HG02588 (cell line): ENCODE results near the gene ABCB10.
"Not testable (repeated sequence)": the region's sequence is repeated elsewhere in the genome, so short reads cannot be mapped to it uniquely, and the experiment has no call there.

Source experiments
- ATAC-seq: cut with Tn5 transposase; IDR thresholded peaks from one replicate; pipeline ENCODE4 v1.9.1; 2021; ENCODE audit warnings: mild to moderate bottlenecking, moderate library complexity; ENCODE audit not compliant: unreplicated experiment

Gene ABCB10

DNA sequence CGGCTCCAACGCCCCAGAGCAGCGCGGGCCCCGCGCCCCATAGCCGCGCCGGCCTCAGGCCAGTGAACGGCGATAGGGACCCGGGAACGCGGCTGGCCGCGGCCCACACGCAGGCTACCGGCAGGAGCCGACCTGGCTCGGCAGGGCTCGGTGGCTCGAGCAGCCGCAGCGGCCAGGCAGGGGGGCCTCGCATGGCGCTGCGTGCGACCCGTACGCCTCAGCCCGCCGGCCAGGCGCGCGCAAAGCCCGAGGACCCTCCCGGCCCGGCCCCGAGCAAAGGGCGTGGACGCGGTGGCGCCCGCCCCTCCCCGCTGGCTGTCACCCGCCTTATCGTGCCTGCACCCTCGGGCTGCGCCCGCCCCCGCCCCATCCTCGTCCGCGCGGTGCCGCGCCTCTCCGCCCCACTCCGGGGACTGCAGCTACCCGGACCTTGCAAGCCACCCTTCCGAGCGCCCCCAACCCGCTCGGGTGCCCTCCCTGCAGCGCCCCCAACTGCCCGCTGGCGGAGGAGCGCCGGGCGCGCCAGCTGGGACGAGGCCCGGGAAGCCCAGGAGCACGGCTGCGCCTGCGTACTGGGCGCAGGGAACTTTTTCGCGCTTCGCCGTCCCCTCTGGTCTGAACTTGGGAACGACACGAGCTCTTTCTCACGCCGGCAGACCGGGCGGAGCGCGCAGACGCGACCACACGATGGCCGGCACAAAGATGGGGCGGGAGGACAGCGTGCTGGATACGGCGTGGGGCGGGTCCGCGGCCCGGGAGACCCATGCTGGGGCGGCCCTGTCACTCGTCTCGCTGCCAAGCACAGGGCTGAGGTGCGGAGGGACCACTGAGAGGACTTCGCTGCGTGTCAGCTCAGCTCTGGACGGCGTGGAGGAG is at the start of gene ABCB10:
Gene ABCB10 (minus strand): TSS at position 248 of the 876 bp plus-strand sequence. CDS start 55 bp downstream, at position 193.
- ATAC-seq, result peak; percentile 78

DNA sequence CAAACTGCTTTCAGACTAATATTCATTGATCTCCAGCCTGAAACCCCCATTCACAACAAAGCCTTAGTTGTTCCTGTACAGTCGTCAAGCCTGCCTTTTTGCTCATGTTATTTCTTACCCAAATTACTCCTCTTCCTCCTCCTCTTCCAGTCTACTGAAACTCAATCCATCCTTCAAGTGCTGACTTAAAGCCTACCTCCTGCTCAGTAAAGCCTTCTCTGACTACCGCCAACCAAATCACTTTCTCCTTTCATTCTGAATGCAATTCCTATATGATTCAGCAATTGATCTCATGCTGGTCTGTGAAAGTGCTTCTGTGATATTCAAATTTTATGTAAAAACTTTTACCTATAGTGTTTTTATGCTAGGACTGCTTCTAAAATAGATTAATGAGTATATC is 48.9 kb upstream of the ABCB10 start:
- ATAC-seq, result no peak

DNA sequence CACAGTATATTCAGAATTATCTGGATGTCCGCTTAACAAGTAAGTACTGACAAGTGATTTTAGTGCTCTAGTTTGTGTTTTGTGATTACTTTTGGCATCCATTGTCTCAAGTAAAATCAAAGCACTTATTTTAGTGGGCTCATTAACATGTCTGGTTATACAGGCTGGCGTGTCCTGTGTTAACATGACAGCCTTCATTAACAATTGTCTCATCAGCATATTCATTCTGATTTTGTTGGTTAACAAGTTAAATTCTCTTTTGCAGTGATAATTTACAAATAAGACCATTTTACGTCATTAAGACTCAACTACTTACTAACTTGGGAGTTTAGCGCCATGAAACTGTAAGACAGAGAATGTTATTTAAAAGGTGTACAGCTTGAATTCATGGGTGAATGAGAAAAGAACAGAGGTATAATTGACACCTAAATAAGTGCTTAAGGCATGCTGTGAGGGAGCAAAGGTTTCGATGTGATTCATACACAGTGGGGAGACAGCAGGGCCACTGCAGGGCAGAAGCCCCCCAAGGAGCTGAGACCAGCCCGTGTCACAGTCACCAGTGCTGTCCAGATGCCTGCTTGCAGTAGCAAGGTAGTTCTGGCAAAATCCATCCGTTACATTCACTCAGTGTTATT is 45.0 kb upstream of the ABCB10 start:
- ATAC-seq, result no peak

DNA sequence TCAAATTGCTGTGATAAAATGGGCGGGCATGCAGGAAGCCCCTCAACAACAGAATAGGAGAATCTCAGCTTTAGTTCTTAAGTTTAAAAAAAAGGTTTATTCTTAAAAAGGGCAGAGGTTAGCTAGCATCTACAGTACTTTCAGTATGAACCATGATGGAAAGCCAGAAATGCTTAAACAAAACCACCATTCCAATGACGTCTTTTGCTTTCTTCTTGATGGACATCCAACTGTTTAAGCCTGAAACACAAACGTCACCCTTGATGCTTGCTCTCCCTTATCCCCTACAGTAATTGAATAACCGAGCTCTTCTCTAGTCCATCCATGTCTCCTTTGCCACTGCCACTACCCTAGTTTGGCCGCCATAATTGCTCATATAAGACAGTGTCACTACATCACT is 41.7 kb upstream of the ABCB10 start:
- ATAC-seq, result no peak

DNA sequence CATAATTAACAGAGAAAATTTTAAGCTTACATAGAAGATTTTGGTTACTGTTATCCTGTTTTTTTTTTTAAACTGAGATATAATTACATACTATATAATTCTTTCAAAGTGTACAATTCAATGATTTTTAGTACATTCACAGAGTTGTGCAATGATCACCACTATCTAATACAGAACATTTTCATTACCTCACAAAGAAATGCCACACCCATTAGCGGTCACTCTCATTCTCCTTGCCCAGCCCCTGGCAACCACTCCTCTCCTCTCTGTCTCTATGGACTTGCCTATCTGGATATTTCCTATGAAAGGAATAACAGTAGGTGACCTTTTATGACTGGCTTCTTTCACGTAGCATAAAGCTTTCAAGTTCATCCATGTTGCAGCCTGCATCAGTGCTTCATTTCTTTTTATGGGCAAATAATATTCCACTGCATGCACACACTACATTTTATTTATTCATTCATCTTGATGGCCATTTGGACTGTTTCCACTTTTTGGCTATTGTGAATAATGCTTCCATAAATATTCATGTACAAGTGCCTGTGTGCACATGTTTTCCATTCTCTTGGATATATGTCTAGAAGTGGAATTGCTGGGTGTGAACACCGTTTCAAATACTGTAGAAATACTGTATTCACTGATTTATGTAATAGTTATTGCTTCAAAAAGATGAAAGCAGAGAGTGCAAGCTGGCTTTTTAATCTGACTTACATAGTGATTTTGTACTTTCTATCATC is 40.9 kb upstream of the ABCB10 start:
- no peak for ATAC-seq

DNA sequence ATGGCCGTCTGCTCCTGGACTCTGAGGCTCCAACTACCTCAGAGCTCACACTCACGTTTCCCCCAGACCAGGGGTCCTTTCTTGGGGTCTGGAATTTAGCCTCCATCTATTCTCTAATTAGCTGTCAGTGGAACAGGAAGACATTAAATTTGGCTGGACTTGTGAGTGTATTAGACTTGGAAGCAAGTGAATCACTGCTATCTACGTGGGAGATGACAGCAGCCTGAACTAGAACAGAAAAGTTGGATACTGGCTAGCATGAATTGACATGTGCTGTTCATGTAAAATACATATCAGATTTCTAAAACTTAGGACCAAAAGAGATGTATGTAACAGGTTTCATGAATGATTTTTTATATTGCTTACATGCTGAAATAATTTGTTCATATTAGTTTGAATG is 39.4 kb upstream of the ABCB10 start:
- no peak for ATAC-seq

DNA sequence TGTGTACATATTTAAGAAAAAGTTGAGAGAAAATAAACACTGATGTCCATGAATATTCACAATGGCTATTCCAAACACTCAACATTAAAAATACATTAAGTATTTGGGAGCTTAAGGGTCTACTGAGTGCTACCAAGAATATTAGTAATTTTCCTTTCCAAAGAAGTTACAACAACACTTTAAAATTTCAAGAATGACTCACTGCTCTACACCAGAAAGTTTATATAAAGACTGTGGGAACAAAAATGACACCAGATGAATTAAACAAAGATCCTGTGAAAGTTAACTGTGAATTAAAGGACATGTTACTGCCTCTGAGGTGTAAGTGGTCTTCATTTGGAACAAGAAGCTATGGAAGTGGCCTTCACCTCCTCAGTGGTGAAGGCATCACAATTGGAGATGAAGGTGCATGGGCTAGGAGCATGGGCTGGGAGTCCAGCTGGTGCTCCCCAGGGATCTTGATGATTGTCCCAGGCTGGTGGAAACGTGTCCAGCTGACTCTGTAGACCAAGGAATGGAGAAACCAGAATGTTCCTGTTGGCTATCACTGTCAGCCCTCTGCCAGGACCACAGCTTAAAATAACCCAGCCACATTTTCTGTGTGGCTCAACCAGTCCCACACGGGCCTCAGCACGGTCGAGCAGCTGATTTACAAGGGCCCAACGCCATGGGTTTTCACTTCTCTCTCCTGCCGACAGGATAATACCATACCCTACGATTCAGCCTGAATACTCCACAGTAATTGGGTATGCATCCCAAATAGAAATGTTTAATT is 38.6 kb upstream of the ABCB10 start:
- no peak for ATAC-seq

DNA sequence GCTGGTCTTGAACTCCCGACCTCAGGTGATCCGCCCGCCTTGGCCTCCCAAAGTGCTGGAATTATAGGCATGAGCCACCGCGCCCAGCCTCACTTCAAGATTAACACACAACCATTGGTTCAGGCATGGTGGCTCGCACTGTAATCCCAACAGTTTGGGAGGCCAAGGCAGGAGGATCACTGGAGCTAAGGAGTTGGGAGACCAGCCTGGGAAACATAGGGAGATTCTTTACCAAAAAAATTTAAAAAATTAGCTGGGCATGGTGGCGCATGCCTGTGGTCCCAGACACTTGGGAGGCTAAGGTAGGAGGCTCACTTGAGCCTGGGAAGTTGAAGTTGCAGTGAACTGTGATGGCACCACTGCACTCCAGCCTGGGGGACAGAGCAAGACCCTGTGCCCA is 37.4 kb upstream of the ABCB10 start:
- ATAC-seq, result not testable (repeated sequence)

DNA sequence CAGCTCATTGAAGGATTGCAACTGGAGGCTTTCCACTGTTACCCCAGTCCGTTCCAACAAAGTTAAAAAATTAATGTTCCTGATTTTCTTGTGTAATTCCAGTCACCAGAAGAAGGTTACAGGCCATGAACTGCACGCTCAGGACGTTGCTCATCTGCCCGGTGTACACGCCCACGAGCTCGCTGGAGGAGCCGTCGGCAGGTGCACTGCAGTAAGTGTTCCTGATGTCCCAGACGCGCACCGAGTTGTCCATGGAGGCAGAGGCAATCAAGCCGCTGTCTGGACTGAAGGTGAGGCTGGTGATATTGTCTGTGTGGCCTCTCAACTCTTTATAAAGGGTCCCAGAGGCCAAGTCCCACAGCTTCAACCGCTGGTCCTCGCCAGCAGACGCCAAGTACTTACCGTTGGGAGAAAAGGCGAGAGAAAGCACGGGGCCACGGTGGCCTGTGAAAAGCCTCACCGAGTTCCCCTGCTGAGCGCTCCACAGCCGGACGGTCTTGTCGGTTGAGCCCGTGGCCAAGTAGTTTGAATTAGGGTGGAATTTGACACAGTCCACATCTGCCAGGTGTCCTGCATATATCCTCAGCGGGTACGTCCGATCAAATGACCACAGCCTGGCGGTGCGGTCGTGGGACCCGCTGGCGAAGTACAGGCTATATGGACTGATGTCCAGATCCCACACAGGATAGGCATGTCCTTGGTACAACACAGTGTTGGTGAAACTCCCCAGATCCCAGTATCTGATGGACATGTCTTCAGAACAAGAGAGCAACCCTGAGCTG is 35.9 kb upstream of the ABCB10 start:
- ATAC-seq, result no peak

DNA sequence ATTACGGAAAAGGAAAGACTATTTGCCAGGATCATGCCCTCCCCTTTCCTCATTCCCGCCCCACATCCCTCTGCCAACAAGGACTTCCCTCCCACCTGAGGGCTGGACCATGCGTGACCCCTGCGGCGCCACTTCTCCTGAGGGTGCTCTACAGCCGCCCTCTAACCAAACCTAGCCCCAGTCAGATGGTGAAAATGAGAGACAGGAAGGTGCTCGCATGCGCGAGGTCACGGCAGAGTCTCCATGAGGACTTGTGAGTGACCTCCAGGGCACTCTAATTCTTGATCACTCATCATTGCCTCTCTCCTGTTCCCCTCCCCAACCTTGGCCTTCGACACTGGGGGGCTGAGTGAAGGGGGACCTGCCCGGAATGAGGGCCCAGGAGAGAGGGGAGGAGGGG is 35.3 kb upstream of the ABCB10 start:
- no peak for ATAC-seq

DNA sequence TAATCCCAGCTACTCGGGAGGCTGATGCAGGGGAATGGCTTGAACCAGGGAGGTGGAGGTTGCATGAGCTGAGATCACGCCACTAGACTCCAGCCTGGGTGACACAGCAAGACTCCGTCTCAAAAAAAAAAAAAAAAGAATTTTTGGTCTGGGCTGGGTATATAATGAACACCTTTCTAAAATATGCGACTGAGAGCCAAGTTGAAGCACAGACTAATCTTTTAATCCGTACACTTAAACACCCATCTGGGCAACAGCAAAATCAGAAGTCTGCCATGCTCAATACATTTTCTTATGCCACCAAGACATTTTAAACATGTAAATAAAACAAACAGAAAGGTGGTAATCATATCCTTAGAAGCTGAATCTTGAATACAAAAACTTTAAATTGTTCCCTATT is 31.6 kb upstream of the ABCB10 start:
- no peak for ATAC-seq

DNA sequence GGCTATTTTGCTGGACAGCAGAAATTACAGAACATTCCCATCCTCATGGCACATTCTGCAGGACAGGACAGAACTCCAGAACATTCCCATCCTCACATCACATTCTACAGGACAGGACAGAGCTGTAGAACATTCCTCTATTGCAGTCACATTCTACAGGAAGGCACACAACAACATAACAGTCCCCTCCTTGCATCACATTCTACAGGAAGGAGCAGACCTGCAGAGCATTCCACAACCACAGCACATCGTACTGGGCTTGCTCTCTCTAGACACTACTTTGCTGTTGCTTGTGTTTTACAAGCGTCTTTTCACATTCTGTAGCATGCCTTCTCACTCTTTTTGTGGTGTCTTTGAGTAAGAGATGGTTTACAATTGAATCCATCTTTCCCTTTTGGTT is 26.8 kb upstream of the ABCB10 start:
- ATAC-seq, result no peak

DNA sequence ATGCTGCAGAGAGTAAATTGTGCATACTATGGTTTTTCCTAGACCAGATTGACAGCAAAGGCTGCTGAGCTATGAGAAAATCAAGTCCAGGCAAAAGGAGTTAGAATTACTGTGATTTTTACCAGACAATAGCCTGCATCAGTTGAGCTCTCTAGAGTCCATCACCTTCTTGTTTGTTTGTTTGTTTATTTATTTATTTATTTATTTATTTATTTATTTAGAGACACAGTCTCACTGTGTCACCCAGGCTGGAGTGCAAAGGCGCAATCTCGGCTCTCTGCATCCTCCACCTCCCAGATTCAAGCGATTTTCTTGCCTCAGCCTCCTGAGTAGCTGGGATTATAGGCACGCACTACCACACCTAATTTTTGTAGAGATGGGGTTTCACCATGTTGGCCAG is 24.2 kb upstream of the ABCB10 start:
- ATAC-seq, result no peak

DNA sequence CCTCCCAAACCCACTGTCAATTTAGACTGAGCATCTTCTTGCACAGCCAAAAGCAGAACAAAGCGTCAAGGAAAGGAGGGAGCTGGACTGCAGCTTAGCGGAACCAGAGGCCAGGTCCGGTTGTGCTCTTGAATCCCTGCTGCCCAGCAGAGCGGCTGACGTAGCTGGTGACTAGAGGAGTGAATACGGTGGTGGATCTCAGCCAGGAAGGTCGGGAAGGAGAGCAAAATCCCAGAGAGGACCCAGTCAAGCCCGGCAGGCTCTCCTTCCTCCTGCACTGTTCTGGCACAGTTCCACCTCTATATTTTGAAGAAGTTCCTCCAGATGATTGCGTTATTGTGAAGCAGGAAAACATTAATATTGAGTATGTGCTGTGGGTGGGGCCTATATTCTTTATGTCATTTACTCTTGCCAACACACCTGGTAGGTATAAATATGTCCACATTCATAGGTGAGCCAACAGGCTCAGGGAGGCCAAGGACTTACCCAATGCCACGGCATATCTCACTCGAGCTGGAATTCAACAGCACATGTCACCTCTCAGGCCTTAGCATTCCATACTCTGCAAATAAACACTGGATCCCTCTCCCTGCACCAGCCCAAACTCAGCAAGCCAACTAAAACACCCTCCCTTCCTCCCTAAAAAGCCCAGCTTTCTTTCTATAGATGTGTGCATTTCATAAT is 23.6 kb upstream of the ABCB10 start:
- ATAC-seq, result no peak

DNA sequence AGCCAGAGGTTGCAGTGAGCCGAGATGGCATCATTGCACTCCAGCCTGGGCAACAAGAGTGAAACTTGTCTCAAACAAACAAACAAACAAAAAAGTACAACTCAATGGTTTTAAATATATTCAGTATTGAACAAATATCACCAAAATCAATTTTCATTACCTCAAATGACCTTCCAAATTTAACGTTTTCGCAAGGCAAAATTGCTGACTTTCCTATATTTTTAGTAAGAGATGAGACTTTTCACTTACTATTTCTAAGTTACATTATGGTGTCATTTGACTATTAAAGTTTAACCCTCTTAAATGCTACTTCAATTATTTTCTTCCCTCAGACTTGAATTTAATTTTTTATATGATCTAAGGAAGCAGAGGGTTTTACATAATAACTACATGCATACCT is 23.0 kb upstream of the ABCB10 start:
- no peak for ATAC-seq

DNA sequence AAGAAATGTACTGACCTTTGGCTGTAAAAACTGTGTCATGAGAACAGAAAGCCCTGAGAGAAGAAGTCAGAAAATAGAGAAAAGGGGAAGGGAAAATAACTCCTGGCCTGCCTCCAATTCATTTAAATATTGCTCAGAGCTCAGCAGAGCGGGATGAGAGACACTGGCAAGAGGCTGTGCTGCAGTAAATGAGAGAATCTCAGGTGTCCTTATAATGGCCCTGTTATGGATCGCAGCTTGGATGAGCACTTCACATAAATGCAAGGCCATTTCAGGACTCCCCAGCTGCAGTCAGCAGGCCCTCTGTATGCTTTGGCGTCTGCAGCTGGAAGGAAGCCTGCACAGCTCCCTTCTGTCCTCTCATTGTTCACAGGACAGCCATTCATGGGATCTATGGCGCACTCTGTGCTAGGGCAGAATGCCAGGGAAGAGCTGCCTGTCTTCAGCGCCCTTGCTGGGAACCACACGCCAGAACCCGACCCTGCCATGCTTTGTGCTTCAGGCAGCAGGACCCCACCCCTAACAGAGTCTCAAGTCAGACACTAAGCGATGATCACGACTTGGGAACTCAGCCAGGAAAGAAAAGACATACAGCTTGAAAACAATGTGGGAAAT is 20.7 kb upstream of the ABCB10 start:
- ATAC-seq, result peak; percentile 80

DNA sequence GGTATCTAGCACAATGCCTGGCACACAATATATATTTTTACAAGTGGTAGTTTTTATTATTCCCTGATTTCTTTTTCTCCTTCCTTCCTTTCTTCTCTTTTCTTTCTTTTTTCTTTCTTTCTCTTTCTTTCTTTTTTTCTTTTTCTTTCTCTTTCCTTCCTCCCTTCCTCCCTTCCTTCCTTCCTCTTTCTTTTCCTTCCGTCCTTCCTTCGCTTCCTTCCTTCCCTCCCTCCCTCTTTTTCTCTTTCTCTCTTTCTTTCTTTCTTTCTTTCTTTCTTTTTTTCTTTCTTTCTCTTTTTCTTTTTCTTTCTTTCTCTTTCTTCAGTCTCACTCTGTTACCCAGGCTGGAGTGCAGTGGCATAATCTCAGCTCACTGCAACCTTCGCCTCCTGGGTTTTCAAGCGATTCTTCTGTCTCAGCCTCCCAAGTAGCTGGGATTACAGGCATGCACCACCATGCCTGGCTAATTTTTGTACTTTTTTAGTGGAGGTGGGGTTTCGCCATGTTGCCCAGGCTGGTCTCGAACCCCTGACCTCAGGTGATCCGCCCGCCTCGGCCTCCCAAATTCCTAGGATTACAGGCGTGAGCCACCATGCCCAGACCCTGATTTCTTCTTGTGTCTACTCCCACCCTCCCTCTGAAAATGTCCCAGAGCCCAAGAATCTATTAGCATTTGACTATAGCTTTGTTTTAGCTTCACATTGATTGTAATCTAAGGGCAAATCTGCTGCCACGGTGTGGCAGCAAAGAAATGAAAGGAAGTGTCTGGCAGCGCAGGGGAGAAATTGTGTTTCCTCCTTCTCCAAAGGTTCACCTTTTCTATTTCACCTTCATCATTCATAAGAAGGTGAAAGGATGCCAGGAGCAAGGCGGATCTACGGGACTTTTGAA is 19.9 kb upstream of the ABCB10 start:
- ATAC-seq, result no peak
